Kidney epithelial cell (primary cell): ENCODE measurements around the gene FRRS1. TPM values are rescaled to one million over a fixed set of nuclear protein-coding genes. Genes with fewer than 3 reads are reported as not detected.

Experiments
- DNase-seq: peaks from one replicate; pipeline ENCODE4 v3.0.0-alpha.2; 2010; ENCODE audit warnings: low read depth
- H3K27me3 ChIP-seq: 2 replicates; pipeline ENCODE4 v1.6.0; 2011; ENCODE audit warnings: low read length; ENCODE audit not compliant: control insufficient read depth, insufficient read depth
- H3K36me3 ChIP-seq: 2 replicates; pipeline ENCODE4 v1.5.1; 2011; ENCODE audit warnings: low read length; ENCODE audit not compliant: control insufficient read depth, insufficient read depth
- H3K4me3 ChIP-seq: 2 replicates; pipeline ENCODE4 v1.5.1; 2011; ENCODE audit warnings: low read depth, mild to moderate bottlenecking, control low read depth, low read length
- CTCF ChIP-seq: IDR thresholded peaks from 2 replicates; pipeline ENCODE4 v1.5.1; 2011; ENCODE audit warnings: mild to moderate bottlenecking, moderate library complexity, low read length, control low read depth, inconsistent platforms; ENCODE audit not compliant: insufficient read depth, poor library complexity, severe bottlenecking
- total RNA-seq: library from RNA; depleted of rRNA; stranded (reverse); fragments of >200 nt; gene quantifications from 2 replicates; pipeline ENCODE4 v1.2.3, GENCODE V29; 2015

Gene FRRS1
- total RNA-seq, 1 donor from 2014 or later: 2.7 TPM

- Histone ChIP-seq H3K27me3 (no peaks in the 10 kb centered on the region), H3K4me3 (no peak overlapping the region), H3K36me3 (no peaks in the 10 kb centered on the region)
- DNase-seq: no peak
- no peak for TF ChIP-seq CTCF
Measured at GRCh38 chr1:99669376-99669775, 97.1 kb downstream of the FRRS1 start.

GRCh38 chr1:99665212-99665611 is 101.2 kb downstream of the FRRS1 start:
- Histone ChIP-seq H3K36me3 (no peaks in the 10 kb centered on the region), H3K4me3 (no peak overlapping the region), H3K27me3 (no peaks in the 10 kb centered on the region)
- TF ChIP-seq CTCF: no peak
- DNase-seq: no peak

GRCh38 chr1:99663501-99663900 is 102.9 kb downstream of the FRRS1 start:
- DNase-seq: no peak
- no peak overlapping the region for H3K4me3 ChIP-seq
- TF ChIP-seq CTCF: no peak
- H3K36me3 ChIP-seq: no peaks in the 10 kb centered on the region
- no peaks in the 10 kb centered on the region for H3K27me3 ChIP-seq

- H3K36me3 ChIP-seq: no peaks in the 10 kb centered on the region
- no peak for DNase-seq
- no peaks in the 10 kb centered on the region for H3K27me3 ChIP-seq
- TF ChIP-seq CTCF: no peak
- H3K4me3 ChIP-seq: no peak overlapping the region
Measured at GRCh38 chr1:99662539-99663080, 103.8 kb downstream of the FRRS1 start.

GRCh38 chr1:99661780-99662179 is 104.7 kb downstream of the FRRS1 start:
- H3K27me3 ChIP-seq: no peaks in the 10 kb centered on the region
- DNase-seq: no peak
- no peak overlapping the region for H3K4me3 ChIP-seq
- TF ChIP-seq CTCF: no peak
- no peaks in the 10 kb centered on the region for H3K36me3 ChIP-seq

GRCh38 chr1:99660496-99660895 is 105.9 kb downstream of the FRRS1 start:
- Histone ChIP-seq H3K27me3 (no peaks in the 10 kb centered on the region), H3K4me3 (no peak overlapping the region), H3K36me3 (no peaks in the 10 kb centered on the region)
- no peak for TF ChIP-seq CTCF
- DNase-seq: no peak
